Activated naive CD4-positive, alpha-beta T cell treated with anti-CD3 and anti-CD28 coated beads, Interleukin-2, amount 50 U/mL, for 24 hours (primary cell): ENCODE measurements around the gene CDC42EP3.
A peak's percentile ranks its signal among the peaks of the same experiment; 100 is the strongest.

Experiments
- H3K27ac Mint-ChIP-seq: one replicate; pipeline ENCODE4 v1.8.0; 2021; ENCODE audit warnings: mild to moderate bottlenecking, mixed read lengths
- H3K27me3 Mint-ChIP-seq: one replicate; pipeline ENCODE4 v1.8.0; 2021; ENCODE audit warnings: mixed read lengths
- H3K36me3 Mint-ChIP-seq: one replicate; pipeline ENCODE4 v1.8.0; 2021; ENCODE audit warnings: mixed read lengths
- H3K4me1 Mint-ChIP-seq: one replicate; pipeline ENCODE4 v1.8.0; 2021; ENCODE audit warnings: mixed read lengths
- H3K4me3 Mint-ChIP-seq: one replicate; pipeline ENCODE4 v1.8.0; 2021; ENCODE audit warnings: mild to moderate bottlenecking, mixed read lengths
- H3K9me3 Mint-ChIP-seq: one replicate; pipeline ENCODE4 v1.8.0; 2021; ENCODE audit warnings: mixed read lengths

Gene CDC42EP3

DNA sequence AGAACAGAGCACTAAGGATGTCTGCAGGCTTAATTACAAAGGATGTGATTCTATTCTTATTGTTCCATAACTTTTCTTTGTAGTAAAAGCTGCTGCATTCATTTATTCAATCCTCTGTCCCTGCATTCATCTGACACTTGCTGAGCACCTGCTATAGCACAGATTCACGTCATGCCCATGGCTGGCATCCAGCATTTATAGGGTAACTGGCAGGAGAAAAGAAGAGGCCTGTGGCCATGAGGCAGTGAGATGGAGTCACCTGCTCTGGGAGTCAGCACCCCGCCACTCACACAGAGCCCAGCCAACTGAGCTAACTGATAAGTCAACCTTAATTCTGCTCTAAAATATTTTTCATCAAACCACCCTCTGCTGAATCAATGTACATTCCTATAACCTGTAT lies 18.3 kb upstream of the CDC42EP3 start:
- no peak overlapping the region for H3K4me3 Mint-ChIP-seq
- no peaks in the 10 kb centered on the region for H3K36me3 Mint-ChIP-seq
- no peaks in the 10 kb centered on the region for H3K9me3 Mint-ChIP-seq
- no peak overlapping the region for H3K27ac Mint-ChIP-seq
- H3K27me3 Mint-ChIP-seq = no peaks in the 10 kb centered on the region
- peaks cover 4% of the 10 kb centered on the region for H3K4me1 Mint-ChIP-seq

- Mint-ChIP-seq H3K27me3 (no peaks in the 10 kb centered on the region), H3K27ac (no peak overlapping the region), H3K36me3 (peaks cover under 1% of the 10 kb centered on the region), H3K9me3 (peaks cover 1% of the 10 kb centered on the region), H3K4me3 (no peak overlapping the region), H3K4me1 (peaks cover 12% of the 10 kb centered on the region)
Observed at GRCh38 chr2:37688771-37689468, 17.5 kb upstream of the CDC42EP3 start.

GRCh38 chr2:37686792-37687526 lies 15.5 kb upstream of the CDC42EP3 start:
- Mint-ChIP-seq H3K27ac (no peak overlapping the region), H3K4me3 (no peak overlapping the region), H3K9me3 (peaks cover 14% of the 10 kb centered on the region), H3K4me1 (peaks cover 29% of the 10 kb centered on the region), H3K27me3 (no peaks in the 10 kb centered on the region), H3K36me3 (peaks cover 4% of the 10 kb centered on the region)

DNA sequence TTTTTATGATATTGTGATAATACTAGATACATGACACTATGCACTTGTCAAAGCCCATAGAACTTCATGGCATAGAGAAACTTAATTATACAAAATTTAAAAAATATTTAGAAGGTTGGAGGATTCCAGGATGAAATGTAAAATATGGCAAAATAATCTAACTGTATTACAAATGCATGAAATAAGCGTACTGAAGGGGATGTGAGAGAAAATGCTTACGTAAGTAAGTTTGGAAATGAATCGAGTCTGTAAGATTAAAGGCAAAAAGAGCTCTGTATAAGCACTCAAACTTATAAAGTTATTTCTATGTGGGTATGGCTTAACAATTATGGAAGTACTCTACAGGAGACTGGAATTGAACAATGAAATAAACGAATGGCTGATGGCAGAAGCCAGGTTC lies 13.4 kb upstream of the CDC42EP3 start:
- Mint-ChIP-seq H3K27me3 (no peaks in the 10 kb centered on the region), H3K4me3 (no peak overlapping the region), H3K4me1 (peaks cover 29% of the 10 kb centered on the region), H3K27ac (no peak overlapping the region), H3K9me3 (peaks cover 14% of the 10 kb centered on the region), H3K36me3 (peaks cover 5% of the 10 kb centered on the region)

GRCh38 chr2:37683921-37684780 lies 12.7 kb upstream of the CDC42EP3 start:
- no peaks in the 10 kb centered on the region for H3K27me3 Mint-ChIP-seq
- H3K36me3 Mint-ChIP-seq = peaks cover 5% of the 10 kb centered on the region
- peak overlapping the region; percentile 67 for H3K4me3 Mint-ChIP-seq
- H3K4me1 Mint-ChIP-seq = peaks cover 29% of the 10 kb centered on the region
- H3K27ac Mint-ChIP-seq = peak overlapping the region; percentile 98
- H3K9me3 Mint-ChIP-seq = peaks cover 14% of the 10 kb centered on the region

DNA sequence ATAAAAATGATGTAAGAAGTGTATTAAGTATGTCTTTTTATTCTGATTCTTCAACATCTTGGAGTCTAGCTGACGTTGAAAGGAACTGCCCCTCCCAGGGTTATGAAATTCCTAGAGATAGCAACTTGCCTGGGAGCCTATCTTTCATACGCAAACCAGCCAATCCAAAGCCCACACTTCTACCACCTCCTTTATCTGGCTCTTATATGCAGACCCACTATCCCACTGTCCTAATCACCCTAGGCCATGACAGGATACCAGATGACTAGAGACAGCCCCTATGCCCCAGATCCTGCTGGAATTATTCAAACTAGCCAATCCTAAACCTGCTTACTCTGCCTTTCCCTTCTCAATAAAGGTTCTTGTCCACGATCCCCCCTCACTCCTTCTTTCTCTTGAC lies 11.8 kb upstream of the CDC42EP3 start:
- Mint-ChIP-seq H3K9me3 (peaks cover 14% of the 10 kb centered on the region), H3K27ac (peak overlapping the region; percentile 98), H3K4me1 (peaks cover 29% of the 10 kb centered on the region), H3K27me3 (no peaks in the 10 kb centered on the region), H3K4me3 (no peak overlapping the region), H3K36me3 (peaks cover 5% of the 10 kb centered on the region)

DNA sequence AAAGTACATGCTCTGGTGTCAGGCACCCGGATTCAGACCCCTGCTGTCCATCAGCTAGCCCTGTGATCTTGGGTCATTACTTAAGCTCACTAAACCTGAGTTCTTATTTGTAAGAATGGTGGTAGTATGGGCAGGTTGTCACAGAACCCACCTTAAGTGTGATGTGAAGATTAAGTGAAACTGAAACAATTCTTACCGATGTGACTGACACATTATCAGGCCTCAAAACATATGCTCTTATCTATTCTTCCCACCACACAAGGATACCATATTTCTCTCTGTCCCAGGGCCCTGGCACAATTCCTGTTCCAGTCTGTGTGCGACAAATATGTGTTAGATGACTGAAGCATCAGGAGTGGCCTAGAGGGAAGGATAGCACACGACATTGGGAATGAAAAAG lies 11.0 kb upstream of the CDC42EP3 start:
- Mint-ChIP-seq H3K4me1 (peaks cover 29% of the 10 kb centered on the region), H3K36me3 (peaks cover 5% of the 10 kb centered on the region), H3K9me3 (peaks cover 14% of the 10 kb centered on the region), H3K27me3 (no peaks in the 10 kb centered on the region), H3K4me3 (no peak overlapping the region), H3K27ac (peak overlapping the region; percentile 4)

DNA sequence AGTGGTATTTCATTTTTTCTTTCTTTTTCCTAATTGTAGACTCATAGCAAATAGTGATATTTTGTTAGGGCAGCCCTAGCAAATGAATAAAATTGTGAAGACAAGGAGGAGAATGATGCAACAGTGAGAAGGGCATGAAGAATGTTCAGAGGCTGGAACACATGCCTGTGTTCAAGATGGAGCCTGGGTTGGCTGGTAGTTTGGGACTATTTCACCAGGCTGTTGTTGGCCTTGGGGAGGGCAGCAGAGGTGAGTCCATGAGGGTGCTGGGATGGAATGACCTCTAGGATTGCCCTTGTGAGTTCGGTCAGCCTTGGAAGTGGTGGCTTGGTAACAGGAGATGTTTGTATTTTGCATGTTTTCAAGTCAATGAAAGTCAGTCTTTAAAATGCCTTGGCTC lies 10.1 kb upstream of the CDC42EP3 start:
- peaks cover 30% of the 10 kb centered on the region for H3K4me1 Mint-ChIP-seq
- H3K27me3 Mint-ChIP-seq = no peaks in the 10 kb centered on the region
- peaks cover 5% of the 10 kb centered on the region for H3K36me3 Mint-ChIP-seq
- H3K4me3 Mint-ChIP-seq = no peak overlapping the region
- H3K9me3 Mint-ChIP-seq = peaks cover 14% of the 10 kb centered on the region
- no peak overlapping the region for H3K27ac Mint-ChIP-seq

- Mint-ChIP-seq H3K4me3 (no peak overlapping the region), H3K9me3 (peaks cover 14% of the 10 kb centered on the region), H3K27ac (no peak overlapping the region), H3K36me3 (peaks cover 5% of the 10 kb centered on the region), H3K4me1 (peaks cover 38% of the 10 kb centered on the region), H3K27me3 (no peaks in the 10 kb centered on the region)
Observed at GRCh38 chr2:37679072-37679695, 7.7 kb upstream of the CDC42EP3 start.

GRCh38 chr2:37676274-37676673 lies 4.8 kb upstream of the CDC42EP3 start:
- Mint-ChIP-seq H3K27ac (no peak overlapping the region), H3K9me3 (no peaks in the 10 kb centered on the region), H3K4me3 (no peak overlapping the region), H3K36me3 (peaks cover 1% of the 10 kb centered on the region), H3K4me1 (peaks cover 27% of the 10 kb centered on the region), H3K27me3 (no peaks in the 10 kb centered on the region)

DNA sequence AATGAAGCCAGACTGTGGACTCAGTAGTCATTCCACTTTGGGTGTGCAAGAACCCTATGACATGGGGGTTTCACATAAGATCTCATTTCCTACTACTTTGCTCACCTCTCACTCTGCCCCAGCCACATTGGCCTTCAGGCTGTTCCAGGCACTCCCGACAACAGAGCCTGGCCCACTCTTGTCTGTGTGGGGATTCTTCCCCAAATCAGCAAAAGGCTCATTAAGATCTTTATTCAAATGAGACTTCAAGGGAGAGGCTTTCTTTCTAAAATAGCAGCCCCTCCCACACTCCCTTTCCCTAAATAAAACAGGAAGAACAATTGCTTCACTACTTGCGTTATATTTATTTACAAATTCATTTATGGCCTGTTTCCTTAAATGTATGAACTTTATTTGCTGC lies 3.5 kb upstream of the CDC42EP3 start:
- Mint-ChIP-seq H3K4me3 (no peak overlapping the region), H3K27me3 (no peaks in the 10 kb centered on the region), H3K4me1 (peaks cover 37% of the 10 kb centered on the region), H3K27ac (no peak overlapping the region), H3K9me3 (no peaks in the 10 kb centered on the region), H3K36me3 (no peaks in the 10 kb centered on the region)

DNA sequence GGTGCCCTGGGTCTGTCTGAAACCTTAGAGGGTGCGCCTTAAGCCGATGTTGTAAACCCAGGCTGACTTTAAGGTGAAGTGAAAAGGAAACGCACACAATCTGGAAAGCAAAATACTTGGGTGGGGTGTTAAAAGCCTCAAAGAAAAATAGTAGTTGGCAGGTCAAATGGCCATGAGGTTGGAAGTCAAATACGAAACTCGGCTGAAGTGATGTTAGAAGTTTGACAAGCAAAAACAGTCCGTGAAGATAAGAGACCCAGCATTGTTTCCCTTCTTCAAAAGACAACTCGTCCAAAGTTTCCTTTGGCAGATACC lies 1.4 kb upstream of the CDC42EP3 start:
- H3K27ac Mint-ChIP-seq = peak overlapping the region; percentile 84
- no peaks in the 10 kb centered on the region for H3K27me3 Mint-ChIP-seq
- H3K4me3 Mint-ChIP-seq = peak overlapping the region; percentile 85
- H3K9me3 Mint-ChIP-seq = no peaks in the 10 kb centered on the region
- no peaks in the 10 kb centered on the region for H3K36me3 Mint-ChIP-seq
- peaks cover 56% of the 10 kb centered on the region for H3K4me1 Mint-ChIP-seq

DNA sequence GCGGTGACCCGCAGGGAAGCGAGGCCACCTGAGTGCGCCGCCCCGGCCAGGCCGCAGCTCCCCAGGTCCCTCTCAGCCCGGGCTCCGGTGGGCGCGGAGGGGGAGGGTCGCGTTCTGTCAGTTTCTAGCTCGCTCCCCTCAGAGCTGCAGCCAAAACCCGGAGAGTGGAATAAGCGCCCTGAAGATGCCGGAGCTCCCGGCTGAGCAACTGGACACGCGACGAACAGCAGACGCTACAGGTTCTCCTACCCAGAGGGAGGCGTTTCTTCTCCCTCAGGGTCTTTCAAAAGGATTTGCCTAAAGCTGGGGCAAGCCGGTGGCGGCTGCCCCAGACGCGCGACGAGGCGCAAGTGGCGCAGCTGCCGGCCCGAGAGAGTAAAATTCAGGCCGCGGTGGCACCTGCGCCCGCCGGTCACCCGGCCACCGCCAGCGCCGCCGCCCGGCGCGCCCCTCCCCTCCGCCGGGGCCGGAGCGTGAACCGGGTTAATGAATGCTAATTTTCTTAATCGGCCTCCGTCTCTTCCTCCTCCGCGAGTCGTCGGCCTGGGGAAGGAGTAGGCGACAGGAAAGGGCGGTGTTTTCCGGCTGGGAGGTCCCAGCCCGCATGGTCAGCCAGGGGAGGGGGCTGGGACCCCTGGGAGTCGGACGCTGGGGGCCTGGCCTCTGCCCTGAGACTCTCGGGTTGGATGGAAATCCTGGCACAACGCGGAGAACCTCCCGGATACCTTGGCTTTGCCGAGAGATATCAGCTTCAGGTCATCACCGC lies 845 bp upstream of the CDC42EP3 start:
- H3K4me1 Mint-ChIP-seq = peaks cover 61% of the 10 kb centered on the region
- H3K27ac Mint-ChIP-seq = peak overlapping the region; percentile 84
- H3K36me3 Mint-ChIP-seq = no peaks in the 10 kb centered on the region

GRCh38 chr2:37671816-37672103 lies 318 bp upstream of the CDC42EP3 start:
- Mint-ChIP-seq H3K36me3 (no peaks in the 10 kb centered on the region), H3K4me1 (peaks cover 66% of the 10 kb centered on the region), H3K27me3 (no peaks in the 10 kb centered on the region), H3K4me3 (peak overlapping the region; percentile 85), H3K27ac (no peak overlapping the region), H3K9me3 (no peaks in the 10 kb centered on the region)

More for the DNA sequence above, 845 bp upstream of the CDC42EP3 start:
- Mint-ChIP-seq H3K4me3 (peak overlapping the region; percentile 85), H3K27me3 (no peaks in the 10 kb centered on the region), H3K9me3 (no peaks in the 10 kb centered on the region)

DNA sequence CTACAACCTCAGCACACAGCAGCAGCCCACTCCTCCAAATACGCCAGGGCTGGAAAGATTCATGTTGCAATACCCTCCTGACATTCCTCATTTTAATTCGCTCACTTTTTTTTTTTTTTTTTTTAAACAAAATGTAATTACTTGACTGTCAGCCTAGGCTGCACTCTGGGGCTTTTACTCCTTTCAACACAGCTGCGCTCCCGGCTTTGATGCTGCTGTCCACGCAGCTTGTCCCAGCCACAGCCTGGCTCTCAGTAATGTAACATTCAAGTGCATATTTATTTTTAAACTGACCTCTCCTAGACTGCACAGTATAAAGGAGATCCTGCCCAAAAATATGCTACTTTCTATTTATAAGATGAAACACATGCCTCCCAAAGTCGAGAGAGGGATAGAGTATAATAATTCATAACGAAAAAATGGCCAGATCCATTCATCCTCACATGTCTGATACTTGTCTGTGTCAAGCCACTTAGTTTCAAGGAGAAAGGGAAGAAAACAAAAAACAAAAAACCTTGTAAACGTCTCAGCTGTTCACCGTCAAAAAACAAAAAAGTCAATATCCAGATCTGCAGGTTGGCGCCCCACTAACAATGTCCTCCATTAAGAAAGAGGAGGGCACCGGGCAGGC lies 949 bp downstream of the CDC42EP3 start:
- H3K27me3 Mint-ChIP-seq = no peaks in the 10 kb centered on the region
- peaks cover 68% of the 10 kb centered on the region for H3K4me1 Mint-ChIP-seq
- H3K36me3 Mint-ChIP-seq = peaks cover 2% of the 10 kb centered on the region
- no peaks in the 10 kb centered on the region for H3K9me3 Mint-ChIP-seq
- H3K4me3 Mint-ChIP-seq = peak overlapping the region; percentile 90
- peak overlapping the region; percentile 84 for H3K27ac Mint-ChIP-seq
